Fibroblast of skin of left quadriceps (primary cell): ENCODE results near the gene PARM1.

Source experiments
- DNase-seq, 2 experiments: peaks; one replicate each; pipeline ENCODE4 v3.0.0-alpha.2; 2013; ENCODE audit warnings: low read depth in 2 of 2

The PARM1 gene

GRCh38 chr4:75081561-75081960 lies 148.6 kb downstream of the PARM1 start:
- DNase-seq, result no peak

- DNase-seq, result no peak
These were observed 154.5 kb downstream of the PARM1 start for GRCh38 chr4:75087416-75087815.

- no peak for DNase-seq
These were observed 154.9 kb downstream of the PARM1 start for GRCh38 chr4:75087865-75088264.

- no peak for DNase-seq
These were observed 156.3 kb downstream of the PARM1 start for GRCh38 chr4:75089206-75089605.

- no peak for DNase-seq
These were observed 166.4 kb downstream of the PARM1 start for GRCh38 chr4:75099321-75099720.
